Panc1 (cell line): Measurements from ENCODE around the gene PRKG1. TPM values are rescaled to one million over a fixed set of nuclear protein-coding genes. Genes with fewer than 3 reads are reported as not detected.

Experiments
- ATAC-seq: fragments of 200-7000 bp; cut with Tn5 transposase; 2 replicates; pipeline ENCODE4 v1.9.1; 2020; ENCODE audit warnings: mild to moderate bottlenecking, moderate library complexity
- BruUV-seq: library from RNA; stranded (reverse); fragments of 400-500 nt; replicated peaks from 2 replicates; lab custom pipeline; 2021; lab: Mats Ljungman, UMichigan
- CTCF ChIA-PET: fragments of 300-600 bp; sonication (Branson Sonifier 250); formaldehyde crosslinking; loops from one replicate; lab custom pipeline; 2022; ENCODE audit warnings: antibody characterized with exemption; lab: Charles Lee
- POLR2A ChIA-PET: fragments of 300-600 bp; sonication (Branson Sonifier 250); formaldehyde crosslinking; loops from one replicate; lab custom pipeline; 2022; ENCODE audit warnings: antibody characterized with exemption; lab: Charles Lee
- DNase-seq: peaks from one replicate; pipeline ENCODE4 v3.0.0-alpha.2; 2010; ENCODE audit warnings: low read depth, low spot score
- H3K27ac ChIP-seq: 2 replicates; pipeline ENCODE4 v1.5.1; 2011; ENCODE audit warnings: mild to moderate bottlenecking, low read length, inconsistent platforms
- H3K27me3 ChIP-seq: fragments of 200-500 bp; sonication (Bioruptor generic); 2 replicates; pipeline ENCODE4 v1.6.0; 2014; ENCODE audit warnings: low read length, inconsistent platforms; ENCODE audit not compliant: control insufficient read depth, insufficient read depth
- H3K36me3 ChIP-seq: fragments of 200-500 bp; sonication (Bioruptor generic); 2 replicates; pipeline ENCODE4 v1.5.1; 2014; ENCODE audit warnings: inconsistent platforms, mild to moderate bottlenecking, low read length, moderate library complexity; ENCODE audit not compliant: control insufficient read depth, insufficient read depth
- H3K4me1 ChIP-seq: 2 replicates; pipeline ENCODE4 v1.5.1; 2011; ENCODE audit warnings: inconsistent platforms, mild to moderate bottlenecking, low read length, moderate library complexity; ENCODE audit not compliant: control insufficient read depth, insufficient read depth
- H3K4me3 ChIP-seq, 2 experiments: 2 replicates each; pipeline ENCODE4 v1.5.1; 2011 to 2012; ENCODE audit warnings: low read depth in 2 of 2, low read length in 2 of 2, mild to moderate bottlenecking in 2 of 2, inconsistent platforms in 1 of 2, moderate library complexity in 1 of 2
- H3K9me3 ChIP-seq: fragments of 200-500 bp; sonication (Bioruptor generic); 2 replicates; pipeline ENCODE4 v1.5.1; 2014; ENCODE audit warnings: low read depth, mild to moderate bottlenecking, inconsistent platforms, low read length, moderate library complexity; ENCODE audit not compliant: control insufficient read depth, insufficient read depth
- CTCF ChIP-seq: fragments of 450-650 bp; IDR thresholded peaks from 2 replicates; pipeline ENCODE4 v1.5.1; 2017; ENCODE audit warnings: mild to moderate bottlenecking
- POLR2AphosphoS5 ChIP-seq: IDR thresholded peaks from 2 replicates; pipeline ENCODE4 v1.6.1; 2012; ENCODE audit warnings: mild to moderate bottlenecking, low read depth, low read length, moderate library complexity
- REST ChIP-seq, 2 experiments: IDR thresholded peaks; 2 replicates each; pipeline ENCODE4 v1.6.1; 2011 to 2012; ENCODE audit warnings: low read depth in 2 of 2, control low read depth in 1 of 2, low read length in 1 of 2, mild to moderate bottlenecking in 1 of 2, moderate library complexity in 1 of 2; ENCODE audit not compliant: insufficient read depth in 1 of 2
- SIN3A ChIP-seq: IDR thresholded peaks from 2 replicates; pipeline ENCODE4 v1.6.1; 2012; ENCODE audit warnings: low read depth, mild to moderate bottlenecking, low read length, moderate library complexity, borderline replicate concordance; ENCODE audit not compliant: insufficient read depth
- TCF7L2 ChIP-seq: IDR thresholded peaks from 2 replicates; pipeline ENCODE4 v1.6.1; 2011; ENCODE audit warnings: mild to moderate bottlenecking, low read depth, low read length, inconsistent platforms
- in situ Hi-C: cut with HindIII; loops from 2 replicates; pipeline ENCODE4 v1.10.0; 2016; ENCODE audit warnings: low sequenced_read_pairs, low pct_unique_long_range_greater_than_20kb
- intact Hi-C: fragments of 100-400 bp; cut with micrococcal nuclease; formaldehyde crosslinking; loops from one replicate; pipeline ENCODE4 v1.10.0; 2022; ENCODE audit not compliant: unreplicated experiment
- total RNA-seq: library from RNA; stranded (reverse); gene quantifications from one replicate; pipeline ENCODE4 v1.2.1, GENCODE V29; 2021; ENCODE audit not compliant: unreplicated experiment

PRKG1 gene
- total RNA-seq, 1 experiment from 2014 or later: 0.92 TPM

GRCh38 chr10:52343439-52343838 lies 1269.2 kb downstream of the PRKG1 start:
- H3K36me3 ChIP-seq: no peaks in the 10 kb centered on the region
- H3K4me3 ChIP-seq: no peak overlapping the region
- intact Hi-C loops: no loop called here
- POLR2A ChIA-PET: no interaction called here
- no peak for ATAC-seq
- TF ChIP-seq POLR2AphosphoS5 (no peak), REST (IDR thresholded peaks at IDR 0.05; ENCODE audit: insufficient read depth in 1 of 2, low read depth in 2 of 2, low read length in 1 of 2) (no peak), SIN3A (no peak)
- peak overlapping the region; percentile 58; the same call in 1 of the 2 replicates for H3K27ac ChIP-seq
- BruUV-seq: no TSS peak
- DNase-seq: no peak
- CTCF ChIA-PET: no interaction called here
- peaks cover 6% of the 10 kb centered on the region; the same call in 1 of the 2 replicates for H3K4me1 ChIP-seq
- in situ Hi-C loops: no loop called here
- no peaks in the 10 kb centered on the region for H3K27me3 ChIP-seq
- peaks cover 5% of the 10 kb centered on the region; the same call in 1 of the 2 replicates for H3K9me3 ChIP-seq

- H3K4me3 ChIP-seq: no peak overlapping the region
- TF ChIP-seq POLR2AphosphoS5 (no peak), TCF7L2 (no peak), CTCF (no peak), REST (IDR thresholded peaks at IDR 0.05; ENCODE audit: insufficient read depth in 1 of 2, low read depth in 2 of 2, low read length in 1 of 2) (no peak), SIN3A (no peak)
- peaks cover 17% of the 10 kb centered on the region; the same call in 1 of the 2 replicates for H3K9me3 ChIP-seq
- no peaks in the 10 kb centered on the region for H3K27me3 ChIP-seq
- intact Hi-C loops: no loop called here
- no TSS peak for BruUV-seq
- in situ Hi-C loops: no loop called here
- ChIA-PET POLR2A (no interaction called here), CTCF (no interaction called here)
- DNase-seq: no peak
- ATAC-seq: no peak
- H3K27ac ChIP-seq: no peak overlapping the region
- H3K4me1 ChIP-seq: 0 out of 2 replicates have a peak, but pooled peaks cover 3% of the 10 kb centered on the region
- no peaks in the 10 kb centered on the region for H3K36me3 ChIP-seq
These were observed 1272.4 kb downstream of the PRKG1 start for GRCh38 chr10:52346394-52347326.
